ENCODE measurements around the gene PRXL2B.

- no peak for TF ChIP-seq CTCF (IDR thresholded peaks at IDR 0.05)
- no peak for TF ChIP-seq POLR2A (IDR thresholded peaks at IDR 0.05)
Observed at GRCh38 chr1:2580691-2581090, 5.9 kb upstream of the PRXL2B start.

All from transverse colon (tissue), 3 donors.